ENCODE results near the gene NF1. TPM values are rescaled to one million over a fixed set of nuclear protein-coding genes. Genes with fewer than 3 reads are reported as not detected.

NF1 gene
- polyA plus RNA-seq, 2 of the 4 experiments (the other 2 are of a cell fraction), result 15.9 to 73.2 TPM

- peaks cover 18% of the 10 kb centered on the region for H3K4me1 ChIP-seq
- 79% methylated on average over 3 of the region's 3 CpGs for WGBS (ENCODE audit: missing lambda C conversion rate)
- H3K9me3 ChIP-seq, result no peaks in the 10 kb centered on the region
- ATAC-seq (no peak), DNase-seq (ENCODE audit: low read depth in 1 of 2, low spot score in 1 of 2) (no peak), FAIRE-seq (peak; percentile 36)
- CTCF ChIA-PET, result no interaction called here
- POLR2A ChIA-PET, result no interaction called here
- H3K4me2 ChIP-seq, result no peak overlapping the region
- TF ChIP-seq MAX (IDR thresholded peaks at IDR 0.05) (no peak), ELK1 (IDR thresholded peaks at IDR 0.05; ENCODE audit: low read depth, low read length) (no peak), HDAC2 (IDR thresholded peaks at IDR 0.05) (no peak), CEBPB (IDR thresholded peaks at IDR 0.05) (no peak), HOXB13 (CRISPR knock-in tag; IDR thresholded peaks at IDR 0.05; ENCODE audit: low read depth) (no peak), EP300 (IDR thresholded peaks at IDR 0.05) (no peak), EHMT2 (IDR thresholded peaks at IDR 0.05; ENCODE audit: low read depth) (no peak), NR3C1 (IDR thresholded peaks at IDR 0.05) (no peak), RAD21 (conservative IDR thresholded peaks at IDR 0.05 in 1 of 2, IDR thresholded peaks at IDR 0.05 in 1 of 2) (no peak), CHD4 (IDR thresholded peaks at IDR 0.05; ENCODE audit: borderline replicate concordance) (no peak), RCOR1 (IDR thresholded peaks at IDR 0.05; ENCODE audit: low read depth, low read length) (no peak)
- no peak overlapping the region for H3K4me3 ChIP-seq
- H3K27ac ChIP-seq, result no peak overlapping the region
These were observed 45.3 kb downstream of the NF1 start for GRCh38 chr17:31140111-31140510.

GRCh38 chr17:31144428-31144827 lies 49.7 kb downstream of the NF1 start:
- Histone ChIP-seq H3K4me3 (no peak overlapping the region), H3K4me2 (no peak overlapping the region), H3K9me3 (no peaks in the 10 kb centered on the region), H3K4me1 (peaks cover 10% of the 10 kb centered on the region; the same call in 2 of the 3 replicates), H3K27ac (no peak overlapping the region)
- POLR2A ChIA-PET, result no interaction called here
- CTCF ChIA-PET, result interaction anchor here (1.7 kb wide), 1 partner anchor 21 kb away, joined by 5 read pairs; no protein-coding TSS in a partner anchor
- ATAC-seq (no peak), FAIRE-seq (no peak), DNase-seq (ENCODE audit: low read depth in 1 of 2, low spot score in 1 of 2) (no peak)
- TF ChIP-seq FOXS1 (CRISPR knock-in tag; IDR thresholded peaks at IDR 0.05) (no peak), GATA3 (IDR thresholded peaks at IDR 0.05; ENCODE audit: borderline replicate concordance) (no peak), BCL3 (IDR thresholded peaks at IDR 0.05) (no peak), NFE2L2 (conservative IDR thresholded peaks at IDR 0.05; ENCODE audit: low read length) (no peak), ATOH8 (CRISPR knock-in tag; IDR thresholded peaks at IDR 0.05; ENCODE audit: low read depth) (no peak), MAX (IDR thresholded peaks at IDR 0.05) (no peak), EHMT2 (IDR thresholded peaks at IDR 0.05; ENCODE audit: low read depth) (no peak), ZSCAN20 (CRISPR knock-in tag; IDR thresholded peaks at IDR 0.05) (no peak), RCOR1 (IDR thresholded peaks at IDR 0.05; ENCODE audit: low read depth, low read length) (no peak), JUN (IDR thresholded peaks at IDR 0.05) (no peak), EP300 (IDR thresholded peaks at IDR 0.05) (no peak), USF2 (IDR thresholded peaks at IDR 0.05) (no peak), HOXA7 (CRISPR knock-in tag; IDR thresholded peaks at IDR 0.05) (no peak), EHF (CRISPR knock-in tag; IDR thresholded peaks at IDR 0.05) (no peak), E2F6 (IDR thresholded peaks at IDR 0.05; ENCODE audit: borderline replicate concordance, low read depth) (no peak), POLR2AphosphoS2 (conservative IDR thresholded peaks at IDR 0.05; ENCODE audit: low read length) (no peak), MYC (IDR thresholded peaks at IDR 0.05; ENCODE audit: borderline replicate concordance, low read length) (no peak), RFX5 (IDR thresholded peaks at IDR 0.05) (no peak)
- WGBS (ENCODE audit: missing lambda C conversion rate), result 99% methylated on average over 3 of the region's 3 CpGs
